K562 (cell line): Measurements from ENCODE around the gene FLAD1. TPM values are rescaled to one million over a fixed set of nuclear protein-coding genes. Genes with fewer than 3 reads are reported as not detected.

ENCODE experiments used
- ARNT ChIP-seq, 2 experiments: fragments of 450-650 bp; IDR thresholded peaks; 2 replicates each; pipeline ENCODE4 v1.6.1; 2016; ENCODE audit warnings: mild to moderate bottlenecking in 1 of 2
- C11orf30 ChIP-seq: fragments of 450-650 bp; IDR thresholded peaks from 2 replicates; pipeline ENCODE4 v1.6.1; 2016; ENCODE audit warnings: low read depth, mild to moderate bottlenecking
- CREM ChIP-seq: IDR thresholded peaks from 2 replicates; pipeline ENCODE4 v1.6.1; 2014; ENCODE audit warnings: antibody characterized with exemption, low read depth
- CTBP1 ChIP-seq: fragments of 450-650 bp; IDR thresholded peaks from 2 replicates; pipeline ENCODE4 v1.6.1; 2016; ENCODE audit warnings: borderline replicate concordance
- EP400 ChIP-seq: fragments of 450-650 bp; IDR thresholded peaks from 2 replicates; pipeline ENCODE4 v1.6.1; 2017; ENCODE audit warnings: antibody characterized with exemption, mild to moderate bottlenecking, moderate library complexity
- ETV5 ChIP-seq: sonication (generic); formaldehyde crosslinking; IDR thresholded peaks from 2 replicates; pipeline ENCODE4 v1.4.0; 2020; ENCODE audit warnings: low read depth, mild to moderate bottlenecking, missing genetic modification reagents
- FOXK1 ChIP-seq: sonication (generic); formaldehyde crosslinking; IDR thresholded peaks from 2 replicates; pipeline ENCODE4 v1.8.0; 2022; ENCODE audit warnings: missing genetic modification reagents, mild to moderate bottlenecking, borderline replicate concordance
- NFATC3 ChIP-seq: fragments of 450-650 bp; IDR thresholded peaks from 2 replicates; pipeline ENCODE4 v1.6.1; 2017; ENCODE audit warnings: mild to moderate bottlenecking
- NR2C2 ChIP-seq, 2 experiments: fragments of 200-800 bp in 1 of 2; sonication (Bioruptor generic) in 1 of 2; sonication (generic) in 1 of 2; formaldehyde crosslinking in 1 of 2; IDR thresholded peaks; 2 replicates each; pipeline versions ENCODE4 v1.6.1 to v1.8.0; 2016 to 2022; ENCODE audit warnings: mild to moderate bottlenecking in 1 of 2, missing compliant biosample characterization in 1 of 2, missing genetic modification characterization in 1 of 2, missing genetic modification reagents in 1 of 2
- PCBP2 ChIP-seq: fragments of 200-400 bp; formaldehyde crosslinking; IDR thresholded peaks from 2 replicates; pipeline ENCODE4 v1.6.1; 2018; ENCODE audit warnings: low read length, low read depth, mild to moderate bottlenecking, moderate library complexity; ENCODE audit not compliant: poor library complexity, severe bottlenecking
- PHF21A ChIP-seq: fragments of 450-650 bp; IDR thresholded peaks from 2 replicates; pipeline ENCODE4 v1.6.1; 2017; ENCODE audit warnings: low read depth, borderline replicate concordance
- RBM39 ChIP-seq: fragments of 200-400 bp; formaldehyde crosslinking; optimal IDR thresholded peaks from 2 replicates; pipeline ENCODE3; 2018; ENCODE audit warnings: low read depth, low read length
- SIRT6 ChIP-seq: IDR thresholded peaks from one replicate; pipeline ENCODE4 v1.6.1; 2012; ENCODE audit warnings: low read depth, mild to moderate bottlenecking, control low read depth, inconsistent platforms, low read length, moderate library complexity
- SLC30A9 ChIP-seq: fragments of 250-450 bp; sonication (Bioruptor Pico); IDR thresholded peaks from 2 replicates; pipeline ENCODE4 v1.8.0; 2022; ENCODE audit warnings: mild to moderate bottlenecking, moderate library complexity
- SNIP1 ChIP-seq: fragments of 450-650 bp; IDR thresholded peaks from 2 replicates; pipeline ENCODE4 v1.7.1; 2017; ENCODE audit warnings: low read depth, mild to moderate bottlenecking
- TCF7L2 ChIP-seq: fragments of 150-350 bp; IDR thresholded peaks from 2 replicates; pipeline ENCODE4 v1.6.1; 2016; ENCODE audit warnings: low read depth, mild to moderate bottlenecking, low read length, moderate library complexity
- XRCC5 ChIP-seq: fragments of 200-400 bp; formaldehyde crosslinking; IDR thresholded peaks from 2 replicates; pipeline ENCODE4 v1.6.1; 2017; ENCODE audit warnings: low read depth, mild to moderate bottlenecking, low read length
- YY1 ChIP-seq, 3 experiments: IDR thresholded peaks; 2 replicates each; pipeline ENCODE4 v1.6.1; 2011; ENCODE audit warnings: low read length in 2 of 3, mild to moderate bottlenecking in 2 of 3, moderate library complexity in 2 of 3, borderline replicate concordance in 1 of 3, control low read depth in 1 of 3, low read depth in 1 of 3; ENCODE audit not compliant: insufficient read depth in 3 of 3, insufficient replicate concordance in 2 of 3, control insufficient read depth in 1 of 3, insufficient read length in 1 of 3; ENCODE audit errors: extremely low read depth in 1 of 3
- ZNF12 ChIP-seq: sonication (generic); formaldehyde crosslinking; IDR thresholded peaks from 2 replicates; pipeline ENCODE4 v1.4.0; 2020; ENCODE audit warnings: mild to moderate bottlenecking, missing genetic modification reagents
- ZNF212 ChIP-seq: fragments of 450-650 bp; formaldehyde crosslinking; IDR thresholded peaks from 2 replicates; pipeline ENCODE4 v1.4.0; 2020; ENCODE audit warnings: mild to moderate bottlenecking
- ZNF354B ChIP-seq: fragments of 250-450 bp; sonication (Bioruptor Pico); IDR thresholded peaks from 2 replicates; pipeline ENCODE4 v1.4.0; 2020
- polyA plus RNA-seq, 8 experiments: library from polyadenylated mRNA; depleted of rRNA in 4 of 8; stranded (reverse) in 5 of 8; unstranded in 3 of 8; fragments of >200 nt; fragmentation: Nextera tagmentation in 2 of 8; fragmentation: Illumina TruSeq in 1 of 8; extraction: Ambion mirVana in 2 of 8; extraction: Trizol in 1 of 8; gene quantifications; 2 replicates each; pipeline versions ENCODE4 v1.2.1 to v1.2.3, GENCODE V29; 2011 to 2014; ENCODE audit warnings: inconsistent platforms in 1 of 8, missing spikeins in 1 of 8
- total RNA-seq, 7 experiments: library from RNA; depleted of rRNA in 6 of 7; stranded (reverse); fragments of >200 nt in 6 of 7; fragmentation: Illumina TruSeq in 2 of 7; extraction: Trizol in 2 of 7; gene quantifications; 2 replicates each; pipeline versions ENCODE4 v1.2.1 to v1.2.3, GENCODE V29; 2011 to 2021; ENCODE audit warnings: low replicate concordance in 1 of 7
- TF ChIP-seq, protein P1 (sequence below): fragments of 450-650 bp; IDR thresholded peaks from 2 replicates; pipeline ENCODE4 v1.6.1; 2016; ENCODE audit warnings: low read depth, mild to moderate bottlenecking, moderate library complexity
- TF ChIP-seq, protein P2 (sequence below): sonication (generic); formaldehyde crosslinking; IDR thresholded peaks from 2 replicates; pipeline ENCODE4 v1.8.0; 2022; ENCODE audit warnings: missing genetic modification reagents, mild to moderate bottlenecking, moderate library complexity, borderline replicate concordance
- TF ChIP-seq, protein P3 (sequence below): fragments of 250-450 bp; sonication (Bioruptor Pico); IDR thresholded peaks from 2 replicates; pipeline ENCODE4 v1.8.0; 2021; ENCODE audit warnings: moderate library complexity, mild to moderate bottlenecking, inconsistent platforms

FLAD1 gene
- total and polyA plus RNA-seq, 9 of the 15 experiments (the other 6 are each of a cell fraction or from before 2014, with no cell fraction given) = 24.9 to 85.8 (median 67.0) TPM

DNA sequence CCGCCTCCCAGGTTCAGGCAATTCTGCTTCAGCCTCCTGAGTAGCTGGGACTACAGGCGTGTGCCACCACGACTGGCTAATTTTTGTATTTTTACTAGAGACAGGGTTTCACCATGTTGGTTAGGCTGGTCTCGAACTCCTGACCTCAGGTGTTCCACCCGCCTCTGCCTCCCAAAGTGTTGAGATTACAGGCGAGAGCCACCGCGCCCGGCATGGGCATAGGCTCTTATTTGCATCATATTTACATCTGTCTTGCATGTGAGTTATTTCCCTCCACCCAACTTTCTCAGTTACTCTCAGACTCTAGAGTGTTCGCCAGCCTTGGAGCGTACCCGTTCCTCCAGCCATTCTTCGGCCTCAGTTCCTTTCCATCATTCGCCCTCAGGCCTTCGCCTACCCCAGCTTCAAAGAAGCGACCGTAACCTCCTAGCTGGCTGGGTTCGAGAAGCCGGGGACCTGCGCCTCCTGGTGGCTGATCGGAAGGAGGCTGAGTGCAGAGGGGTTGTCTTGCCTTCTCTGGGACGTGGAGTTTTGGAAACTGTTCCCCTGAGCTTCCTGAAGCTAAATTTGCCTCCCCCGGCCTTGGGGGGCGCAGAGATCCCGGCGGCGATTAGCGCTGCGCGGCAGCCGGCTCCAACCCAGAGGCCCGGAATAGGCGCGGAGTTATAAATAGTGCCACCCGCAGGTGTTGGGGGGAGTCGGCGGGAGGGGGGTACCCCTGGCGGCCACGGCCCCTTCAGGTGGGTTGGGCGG lies 15.8 kb downstream of the FLAD1 start (continued):
- TF ChIP-seq NR2C2 (CRISPR knock-in tag; IDR thresholded peaks at IDR 0.05) = no peak
- peak; percentile 44; the same call in 1 of the 2 replicates for TF ChIP-seq NR2C2 (tag; IDR thresholded peaks at IDR 0.05)
- no peak for TF ChIP-seq YY1 (IDR thresholded peaks at IDR 0.05; ENCODE audit: borderline replicate concordance in 1 of 3, control insufficient read depth in 1 of 3, extremely low read depth in 1 of 3, insufficient read depth in 3 of 3, insufficient read length in 1 of 3, insufficient replicate concordance in 2 of 3, low read depth in 1 of 3, low read length in 2 of 3)
- no peak for TF ChIP-seq NFATC3
- 0 out of 2 replicates have a peak, but pooled peaks have one; percentile 26 for TF ChIP-seq TCF7L2
- no peak for TF ChIP-seq ZNF354B (CRISPR knock-in tag)
- no peak for TF ChIP-seq SIRT6
- TF ChIP-seq, protein P1, sequence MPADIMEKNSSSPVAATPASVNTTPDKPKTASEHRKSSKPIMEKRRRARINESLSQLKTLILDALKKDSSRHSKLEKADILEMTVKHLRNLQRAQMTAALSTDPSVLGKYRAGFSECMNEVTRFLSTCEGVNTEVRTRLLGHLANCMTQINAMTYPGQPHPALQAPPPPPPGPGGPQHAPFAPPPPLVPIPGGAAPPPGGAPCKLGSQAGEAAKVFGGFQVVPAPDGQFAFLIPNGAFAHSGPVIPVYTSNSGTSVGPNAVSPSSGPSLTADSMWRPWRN = no peak
- TF ChIP-seq C11orf30 = no peak
- TF ChIP-seq ZNF212 = no peak
- no peak for TF ChIP-seq ZNF12 (CRISPR knock-in tag)
- peak; percentile 56; the same call in 1 of the 2 replicates for TF ChIP-seq CREM
- TF ChIP-seq ARNT (IDR thresholded peaks at IDR 0.05) = 0 out of 4 replicates have a peak, but pooled peaks of 1 of the 2 experiments have one; percentile 42
- TF ChIP-seq CTBP1 = peak; percentile 40; the same call in 1 of the 2 replicates
- TF ChIP-seq PCBP2 = no peak
- TF ChIP-seq FOXK1 = peak; percentile 61; the same call in 1 of the 2 replicates
- TF ChIP-seq EP400 = no peak
- TF ChIP-seq XRCC5 = peak; percentile 87
- TF ChIP-seq ETV5 (CRISPR knock-in tag) = peak; percentile 44; the same call in 1 of the 2 replicates
- no peak for TF ChIP-seq RBM39
- TF ChIP-seq SLC30A9 (CRISPR knock-in tag) = no peak
- no peak for TF ChIP-seq PHF21A
- TF ChIP-seq SNIP1 = no peak
- TF ChIP-seq, protein P2, sequence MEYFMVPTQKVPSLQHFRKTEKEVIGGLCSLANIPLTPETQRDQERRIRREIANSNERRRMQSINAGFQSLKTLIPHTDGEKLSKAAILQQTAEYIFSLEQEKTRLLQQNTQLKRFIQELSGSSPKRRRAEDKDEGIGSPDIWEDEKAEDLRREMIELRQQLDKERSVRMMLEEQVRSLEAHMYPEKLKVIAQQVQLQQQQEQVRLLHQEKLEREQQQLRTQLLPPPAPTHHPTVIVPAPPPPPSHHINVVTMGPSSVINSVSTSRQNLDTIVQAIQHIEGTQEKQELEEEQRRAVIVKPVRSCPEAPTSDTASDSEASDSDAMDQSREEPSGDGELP (CRISPR knock-in tag) = peak; percentile 37; the same call in 1 of the 2 replicates
- TF ChIP-seq, protein P3, sequence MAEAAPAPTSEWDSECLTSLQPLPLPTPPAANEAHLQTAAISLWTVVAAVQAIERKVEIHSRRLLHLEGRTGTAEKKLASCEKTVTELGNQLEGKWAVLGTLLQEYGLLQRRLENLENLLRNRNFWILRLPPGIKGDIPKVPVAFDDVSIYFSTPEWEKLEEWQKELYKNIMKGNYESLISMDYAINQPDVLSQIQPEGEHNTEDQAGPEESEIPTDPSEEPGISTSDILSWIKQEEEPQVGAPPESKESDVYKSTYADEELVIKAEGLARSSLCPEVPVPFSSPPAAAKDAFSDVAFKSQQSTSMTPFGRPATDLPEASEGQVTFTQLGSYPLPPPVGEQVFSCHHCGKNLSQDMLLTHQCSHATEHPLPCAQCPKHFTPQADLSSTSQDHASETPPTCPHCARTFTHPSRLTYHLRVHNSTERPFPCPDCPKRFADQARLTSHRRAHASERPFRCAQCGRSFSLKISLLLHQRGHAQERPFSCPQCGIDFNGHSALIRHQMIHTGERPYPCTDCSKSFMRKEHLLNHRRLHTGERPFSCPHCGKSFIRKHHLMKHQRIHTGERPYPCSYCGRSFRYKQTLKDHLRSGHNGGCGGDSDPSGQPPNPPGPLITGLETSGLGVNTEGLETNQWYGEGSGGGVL (CRISPR knock-in tag) = no peak
